ENCODE measurements around the gene L1CAM.

L1CAM gene

DNA sequence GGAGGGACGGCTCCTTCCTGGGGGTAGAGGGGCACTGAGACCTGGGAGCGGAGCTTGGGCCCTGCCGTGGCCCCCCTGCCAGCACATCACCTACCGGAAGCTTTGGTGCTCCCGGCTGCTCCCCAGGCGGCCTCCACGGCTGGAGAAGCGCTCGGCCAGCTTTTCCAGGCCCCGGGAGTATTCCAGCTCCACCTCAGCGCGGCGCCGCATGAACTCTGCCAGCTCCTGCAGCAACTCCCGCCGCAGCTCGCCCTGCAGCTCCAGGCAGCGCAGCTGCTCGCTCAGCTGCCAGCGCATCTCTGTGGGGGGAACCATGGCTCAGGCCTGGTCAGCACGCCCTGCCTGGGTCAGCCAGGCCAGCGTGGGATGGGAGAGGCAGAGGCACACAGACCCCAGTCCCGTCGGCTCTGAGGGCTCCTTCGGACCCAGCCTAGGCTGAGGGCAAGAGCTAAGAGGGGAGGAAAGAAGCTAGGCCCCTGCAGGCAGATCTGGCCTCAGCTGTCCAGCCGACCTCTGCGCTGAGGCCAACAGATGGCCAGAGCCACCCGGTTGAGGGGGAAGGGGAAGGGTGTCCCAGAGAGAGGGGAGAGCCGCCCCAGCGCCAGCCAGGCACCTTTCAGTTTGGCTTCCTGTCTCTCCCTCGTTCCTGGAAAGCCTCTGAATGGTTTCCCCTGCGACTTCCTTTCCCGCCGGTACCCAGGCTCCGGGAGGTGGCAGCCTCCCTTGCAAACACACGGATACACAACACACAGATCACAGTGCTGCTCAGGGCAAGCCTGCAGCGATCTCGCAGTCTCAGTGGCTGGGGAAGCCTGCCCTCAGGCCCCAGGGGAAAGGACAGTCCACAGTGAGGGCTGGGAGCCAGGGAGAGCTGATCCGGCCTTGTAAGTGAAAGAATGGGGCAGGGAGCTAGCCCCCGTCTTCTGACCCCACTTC, 35.8 kb upstream of the L1CAM start:
- DNase-seq (peak; percentile 62), ATAC-seq (ENCODE audit: insufficient read depth, low read depth) (peak; percentile 7; the same call in 1 of the 3 replicates)
- Histone ChIP-seq H3K4me3 (ENCODE audit: low read depth in 1 of 2, low read length in 2 of 2) (0 out of 4 replicates have a peak overlapping the region, but pooled peaks of 1 of the 2 experiments have one; percentile 64), H3K9me3 (ENCODE audit: insufficient read depth, low read length, severe bottlenecking) (no peaks in the 10 kb centered on the region), H4K20me1 (ENCODE audit: insufficient read depth, low read length) (peaks cover 34% of the 10 kb centered on the region), H3K4me2 (ENCODE audit: insufficient read depth, low read length) (peak overlapping the region; percentile 12; the same call in 1 of the 2 replicates), H3K36me3 (ENCODE audit: insufficient read depth, low read length) (peaks cover 77% of the 10 kb centered on the region), H3K9ac (ENCODE audit: low read depth, low read length) (no peak overlapping the region; the same call in 1 of the 2 replicates), H3K27me3 (ENCODE audit: insufficient read depth, low read length, poor library complexity) (no peaks in the 10 kb centered on the region), H2AFZ (ENCODE audit: low read depth, low read length) (no peak overlapping the region), H3K4me1 (ENCODE audit: insufficient read depth, low read length) (peaks cover 41% of the 10 kb centered on the region), H3K27ac (ENCODE audit: low read length) (peak overlapping the region; percentile 56; the same call in 1 of the 2 replicates), H3K79me2 (ENCODE audit: insufficient read depth, low read length) (peaks cover 70% of the 10 kb centered on the region)
- no peak for TF ChIP-seq EZH2 (IDR thresholded peaks at IDR 0.05; ENCODE audit: borderline replicate concordance, low read depth, low read length, severe bottlenecking)
- TF ChIP-seq, protein P1, sequence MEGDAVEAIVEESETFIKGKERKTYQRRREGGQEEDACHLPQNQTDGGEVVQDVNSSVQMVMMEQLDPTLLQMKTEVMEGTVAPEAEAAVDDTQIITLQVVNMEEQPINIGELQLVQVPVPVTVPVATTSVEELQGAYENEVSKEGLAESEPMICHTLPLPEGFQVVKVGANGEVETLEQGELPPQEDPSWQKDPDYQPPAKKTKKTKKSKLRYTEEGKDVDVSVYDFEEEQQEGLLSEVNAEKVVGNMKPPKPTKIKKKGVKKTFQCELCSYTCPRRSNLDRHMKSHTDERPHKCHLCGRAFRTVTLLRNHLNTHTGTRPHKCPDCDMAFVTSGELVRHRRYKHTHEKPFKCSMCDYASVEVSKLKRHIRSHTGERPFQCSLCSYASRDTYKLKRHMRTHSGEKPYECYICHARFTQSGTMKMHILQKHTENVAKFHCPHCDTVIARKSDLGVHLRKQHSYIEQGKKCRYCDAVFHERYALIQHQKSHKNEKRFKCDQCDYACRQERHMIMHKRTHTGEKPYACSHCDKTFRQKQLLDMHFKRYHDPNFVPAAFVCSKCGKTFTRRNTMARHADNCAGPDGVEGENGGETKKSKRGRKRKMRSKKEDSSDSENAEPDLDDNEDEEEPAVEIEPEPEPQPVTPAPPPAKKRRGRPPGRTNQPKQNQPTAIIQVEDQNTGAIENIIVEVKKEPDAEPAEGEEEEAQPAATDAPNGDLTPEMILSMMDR (IDR thresholded peaks at IDR 0.05; ENCODE audit: borderline replicate concordance, extremely low read depth, low read length, poor library complexity, severe bottlenecking) = no peak

DNA sequence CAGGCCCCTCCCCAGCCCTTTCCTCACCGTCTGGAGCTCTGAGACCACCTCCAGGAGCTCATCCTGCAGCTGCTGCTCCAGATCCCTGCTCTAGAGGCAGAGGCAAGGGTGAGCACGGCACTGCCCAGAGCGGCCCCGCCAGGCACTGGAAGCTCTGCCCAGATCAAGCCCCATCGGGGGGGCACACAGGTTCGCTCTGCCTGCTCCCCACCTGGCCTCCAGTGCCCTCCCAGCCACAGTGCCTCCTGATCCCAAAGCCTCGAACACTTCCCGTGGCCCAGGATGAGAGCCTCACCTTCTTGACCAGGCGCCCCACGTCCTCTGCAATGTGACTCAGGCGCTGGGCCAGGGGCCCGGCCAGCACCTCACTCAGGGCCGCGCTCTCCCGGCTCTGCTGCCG, 35.1 kb upstream of the L1CAM start:
- Histone ChIP-seq H3K27ac (ENCODE audit: low read length) (no peak overlapping the region), H3K4me2 (ENCODE audit: insufficient read depth, low read length) (no peak overlapping the region), H3K9ac (ENCODE audit: low read depth, low read length) (no peak overlapping the region), H3K79me2 (ENCODE audit: insufficient read depth, low read length) (peaks cover 65% of the 10 kb centered on the region), H2AFZ (ENCODE audit: low read depth, low read length) (no peak overlapping the region), H3K4me1 (ENCODE audit: insufficient read depth, low read length) (peaks cover 37% of the 10 kb centered on the region), H3K36me3 (ENCODE audit: insufficient read depth, low read length) (peaks cover 81% of the 10 kb centered on the region), H3K9me3 (ENCODE audit: insufficient read depth, low read length, severe bottlenecking) (no peaks in the 10 kb centered on the region), H3K27me3 (ENCODE audit: insufficient read depth, low read length, poor library complexity) (no peaks in the 10 kb centered on the region), H4K20me1 (ENCODE audit: insufficient read depth, low read length) (peaks cover 36% of the 10 kb centered on the region), H3K4me3 (ENCODE audit: low read depth in 1 of 2, low read length in 2 of 2) (no peak overlapping the region)
- DNase-seq (no peak), ATAC-seq (ENCODE audit: insufficient read depth, low read depth) (no peak)
- TF ChIP-seq EZH2 (IDR thresholded peaks at IDR 0.05; ENCODE audit: borderline replicate concordance, low read depth, low read length, severe bottlenecking) = no peak
- TF ChIP-seq, protein P1 (IDR thresholded peaks at IDR 0.05; ENCODE audit: borderline replicate concordance, extremely low read depth, low read length, poor library complexity, severe bottlenecking) = no peak

DNA sequence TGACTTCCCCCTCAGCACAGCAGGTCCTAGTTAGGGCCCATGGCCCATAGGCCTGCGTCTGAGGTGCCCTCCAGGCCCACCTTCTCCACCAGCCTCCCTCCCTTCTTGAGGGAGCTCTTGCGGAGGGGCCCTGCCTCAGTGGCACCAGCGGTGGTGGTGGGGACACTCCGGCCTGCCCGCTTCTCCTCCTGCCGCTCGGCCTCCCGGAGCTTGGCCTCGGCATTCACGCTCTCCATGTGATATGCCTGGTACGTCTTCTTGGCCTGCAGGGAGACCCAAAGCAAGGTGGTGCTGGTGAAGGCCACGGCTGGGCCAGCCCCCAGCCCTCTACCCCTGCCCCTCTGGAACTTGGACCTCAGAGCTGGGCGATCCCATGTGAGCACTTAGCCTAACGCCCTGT, 34.6 kb upstream of the L1CAM start:
- Histone ChIP-seq H3K36me3 (ENCODE audit: insufficient read depth, low read length) (peaks cover 86% of the 10 kb centered on the region), H3K4me3 (ENCODE audit: low read depth in 1 of 2, low read length in 2 of 2) (no peak overlapping the region), H4K20me1 (ENCODE audit: insufficient read depth, low read length) (peaks cover 40% of the 10 kb centered on the region), H2AFZ (ENCODE audit: low read depth, low read length) (no peak overlapping the region), H3K79me2 (ENCODE audit: insufficient read depth, low read length) (peaks cover 60% of the 10 kb centered on the region), H3K4me2 (ENCODE audit: insufficient read depth, low read length) (no peak overlapping the region), H3K4me1 (ENCODE audit: insufficient read depth, low read length) (peaks cover 37% of the 10 kb centered on the region), H3K9me3 (ENCODE audit: insufficient read depth, low read length, severe bottlenecking) (no peaks in the 10 kb centered on the region), H3K9ac (ENCODE audit: low read depth, low read length) (no peak overlapping the region), H3K27ac (ENCODE audit: low read length) (no peak overlapping the region; the same call in 1 of the 2 replicates), H3K27me3 (ENCODE audit: insufficient read depth, low read length, poor library complexity) (no peaks in the 10 kb centered on the region)
- DNase-seq = no peak
- no peak for ATAC-seq (ENCODE audit: insufficient read depth, low read depth)
- TF ChIP-seq, protein P1 (IDR thresholded peaks at IDR 0.05; ENCODE audit: borderline replicate concordance, extremely low read depth, low read length, poor library complexity, severe bottlenecking) = no peak
- no peak for TF ChIP-seq EZH2 (IDR thresholded peaks at IDR 0.05; ENCODE audit: borderline replicate concordance, low read depth, low read length, severe bottlenecking)
